T47D (cell line): ENCODE data around the gene LYRM2.

Experiments
- DNase-seq, 2 experiments: peaks; one replicate each; pipeline versions ENCODE4 v3.0.0 to v3.0.0-alpha.2; 2011 to 2012; ENCODE audit warnings: low read depth in 1 of 2, low spot score in 1 of 2
- JUND ChIP-seq: IDR thresholded peaks from 2 replicates; pipeline ENCODE4 v1.6.1; 2012; ENCODE audit warnings: low read depth
- in situ Hi-C: cut with HindIII; loops from 2 replicates; pipeline ENCODE4 v1.10.0; 2016; ENCODE audit warnings: low sequenced_read_pairs, low pct_unique_long_range_greater_than_20kb

Gene LYRM2

GRCh38 chr6:89630488-89630887 is 8.1 kb downstream of the LYRM2 start:
- TF ChIP-seq JUND = no peak
- in situ Hi-C loops = no loop called here
- no peak for DNase-seq

DNA sequence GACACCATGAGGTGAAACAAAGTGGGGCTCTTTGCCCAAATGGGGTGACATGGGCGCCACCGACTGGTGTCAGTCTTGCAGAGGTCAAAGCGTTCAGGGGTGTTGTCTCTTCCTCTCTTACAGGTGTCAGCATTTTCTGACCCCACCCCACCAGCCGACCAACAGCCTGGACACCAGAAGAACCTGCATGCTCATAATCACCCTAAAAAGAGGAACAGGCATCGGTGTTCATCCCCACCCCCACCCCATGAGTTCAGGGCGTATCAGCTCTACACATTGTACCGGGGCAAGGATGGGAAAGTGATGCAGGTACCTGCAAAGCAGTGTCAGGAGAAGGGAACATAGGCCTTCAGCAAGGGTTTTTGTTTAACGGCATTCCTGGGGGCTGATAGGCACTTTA is 14.8 kb downstream of the LYRM2 start:
- no peak for DNase-seq
- TF ChIP-seq JUND = no peak
- in situ Hi-C loops = no loop called here

GRCh38 chr6:89619567-89619966 is 19.0 kb downstream of the LYRM2 start:
- TF ChIP-seq JUND = no peak
- no peak for DNase-seq
- in situ Hi-C loops = no loop called here

GRCh38 chr6:89618026-89618425 is 20.5 kb downstream of the LYRM2 start:
- DNase-seq = no peak
- in situ Hi-C loops = no loop called here
- TF ChIP-seq JUND = no peak

- no peak for DNase-seq
- no peak for TF ChIP-seq JUND
- in situ Hi-C loops = no loop called here
These were observed 22.0 kb downstream of the LYRM2 start for GRCh38 chr6:89616531-89616930.

GRCh38 chr6:89615882-89616281 is 22.7 kb downstream of the LYRM2 start:
- in situ Hi-C loops = no loop called here

DNA sequence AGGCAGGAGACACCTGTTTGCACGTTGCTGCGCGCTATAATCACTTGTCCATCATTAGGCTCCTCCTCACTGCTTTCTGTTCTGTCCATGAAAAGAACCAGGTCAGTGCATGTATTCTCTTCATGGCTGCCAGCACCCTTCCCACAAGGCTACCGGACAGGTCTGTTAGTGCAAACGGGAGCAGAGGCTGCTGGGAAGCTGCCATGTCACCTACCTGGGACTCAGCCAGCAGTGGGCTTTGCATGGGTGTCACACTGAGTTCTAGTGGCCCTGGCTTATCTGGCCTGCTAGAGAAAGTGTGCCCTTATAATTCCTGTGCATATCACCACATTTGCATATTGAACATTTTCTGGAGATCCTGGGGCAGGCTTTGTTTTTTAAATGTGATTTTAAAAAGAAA is 24.8 kb downstream of the LYRM2 start:
- in situ Hi-C loops = no loop called here

More at GRCh38 chr6:89615882-89616281, 22.7 kb downstream of the LYRM2 start:
- DNase-seq = no peak
- no peak for TF ChIP-seq JUND

GRCh38 chr6:89612121-89612520 is 26.4 kb downstream of the LYRM2 start:
- no peak for DNase-seq
- in situ Hi-C loops = no loop called here
- TF ChIP-seq JUND = no peak

More for the DNA sequence above, 24.8 kb downstream of the LYRM2 start:
- no peak for TF ChIP-seq JUND
- DNase-seq = no peak

DNA sequence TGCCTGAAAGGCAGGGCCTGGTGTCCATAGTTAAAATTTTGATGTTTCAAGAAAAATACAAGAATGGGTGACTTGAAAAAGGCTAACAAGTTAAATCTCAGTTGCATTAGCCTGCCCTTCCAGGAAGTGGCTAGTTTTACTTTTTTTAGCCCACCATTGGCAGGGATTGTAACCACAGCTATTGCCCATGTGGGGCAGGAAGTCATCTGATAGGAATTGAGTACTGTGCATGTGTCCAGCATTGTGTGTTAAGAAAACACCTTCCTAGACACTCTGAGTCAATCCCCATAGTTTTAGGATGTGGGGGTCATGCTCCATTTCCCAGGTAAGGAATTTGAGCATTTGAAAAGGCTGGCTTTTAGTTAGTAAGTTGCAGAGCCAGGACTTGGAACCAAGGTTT is 26.9 kb downstream of the LYRM2 start:
- in situ Hi-C loops = no loop called here
- TF ChIP-seq JUND = no peak
- DNase-seq = no peak

GRCh38 chr6:89610149-89610642 is 28.4 kb downstream of the LYRM2 start:
- in situ Hi-C loops = no loop called here
- DNase-seq = peak; percentile 49 to 67
- TF ChIP-seq JUND = no peak

GRCh38 chr6:89605861-89606260 is 32.7 kb downstream of the LYRM2 start:
- in situ Hi-C loops = no loop called here
- DNase-seq = no peak
- no peak for TF ChIP-seq JUND

DNA sequence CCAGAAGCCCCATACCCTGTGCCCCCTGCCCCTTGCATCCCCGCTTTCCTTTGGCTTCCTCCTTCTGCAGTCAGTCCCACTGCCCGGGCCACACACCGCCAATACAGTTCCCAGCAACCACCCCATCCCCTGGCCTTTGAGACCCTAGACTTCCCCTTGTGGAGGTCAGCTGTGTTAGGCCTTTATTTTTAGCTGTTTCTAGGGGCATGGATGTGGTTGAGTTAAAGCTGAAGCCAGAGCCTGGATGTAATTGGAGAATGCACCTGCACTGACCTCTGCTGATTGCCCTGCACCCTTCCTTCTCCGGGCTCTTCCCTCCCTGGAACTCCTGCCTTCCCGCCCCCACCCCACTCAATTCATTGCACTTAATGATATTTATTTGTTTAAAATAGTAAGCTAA is 33.9 kb downstream of the LYRM2 start:
- no peak for TF ChIP-seq JUND
- no peak for DNase-seq
- in situ Hi-C loops = no loop called here

GRCh38 chr6:89602166-89602565 is 36.4 kb downstream of the LYRM2 start:
- no peak for TF ChIP-seq JUND
- in situ Hi-C loops = no loop called here
- DNase-seq = no peak

- no peak for TF ChIP-seq JUND
- DNase-seq = no peak
- in situ Hi-C loops = no loop called here
These were observed 38.8 kb downstream of the LYRM2 start for GRCh38 chr6:89599727-89600126.

DNA sequence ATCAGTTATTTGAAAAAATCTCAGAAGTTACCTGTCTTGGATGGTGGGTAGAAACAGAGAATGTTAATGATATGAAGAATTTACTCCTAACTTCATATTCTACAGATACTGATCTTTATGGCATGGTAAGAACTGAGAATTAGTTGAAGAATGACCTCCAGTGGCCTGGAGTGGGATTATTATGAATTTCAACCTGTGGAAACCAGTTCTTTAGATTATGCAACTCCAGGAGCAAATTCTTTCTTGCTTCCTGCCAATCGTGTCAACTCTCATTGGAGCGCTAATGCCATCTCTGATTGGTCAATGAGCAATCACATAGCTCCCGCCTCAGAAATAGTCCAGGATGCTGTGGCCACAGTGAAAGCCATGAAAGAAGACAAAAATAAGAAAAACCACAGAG is 40.6 kb downstream of the LYRM2 start:
- in situ Hi-C loops = no loop called here
- DNase-seq = peak; percentile 50 to 81
- no peak for TF ChIP-seq JUND
